Activated naive CD8-positive, alpha-beta T cell treated with anti-CD3 and anti-CD28 coated beads, Interleukin-2, amount 50 U/mL, for 24 hours (primary cell): ENCODE results near the gene CELF2.
A peak's percentile ranks its signal among the peaks of the same experiment; 100 is the strongest.

Experiments
- ATAC-seq: fragments of 150-1000 bp; cut with Tn5 transposase; one replicate; pipeline ENCODE4 v1.10.0; 2021
- DNase-seq: peaks from one replicate; pipeline ENCODE4 v3.0.0; 2021
- H3K27ac Mint-ChIP-seq: one replicate; pipeline ENCODE4 v1.8.0; 2021; ENCODE audit warnings: mild to moderate bottlenecking, mixed read lengths
- H3K27me3 Mint-ChIP-seq: one replicate; pipeline ENCODE4 v1.8.0; 2021; ENCODE audit warnings: mixed read lengths
- H3K36me3 Mint-ChIP-seq: one replicate; pipeline ENCODE4 v1.8.0; 2021; ENCODE audit warnings: low read depth, mixed read lengths
- H3K4me1 Mint-ChIP-seq: one replicate; pipeline ENCODE4 v1.8.0; 2021; ENCODE audit warnings: mixed read lengths
- H3K4me3 Mint-ChIP-seq: one replicate; pipeline ENCODE4 v1.8.0; 2021; ENCODE audit warnings: mild to moderate bottlenecking, moderate library complexity, mixed read lengths
- H3K9me3 Mint-ChIP-seq: one replicate; pipeline ENCODE4 v1.8.0; 2021; ENCODE audit warnings: mixed read lengths

CELF2 gene

DNA sequence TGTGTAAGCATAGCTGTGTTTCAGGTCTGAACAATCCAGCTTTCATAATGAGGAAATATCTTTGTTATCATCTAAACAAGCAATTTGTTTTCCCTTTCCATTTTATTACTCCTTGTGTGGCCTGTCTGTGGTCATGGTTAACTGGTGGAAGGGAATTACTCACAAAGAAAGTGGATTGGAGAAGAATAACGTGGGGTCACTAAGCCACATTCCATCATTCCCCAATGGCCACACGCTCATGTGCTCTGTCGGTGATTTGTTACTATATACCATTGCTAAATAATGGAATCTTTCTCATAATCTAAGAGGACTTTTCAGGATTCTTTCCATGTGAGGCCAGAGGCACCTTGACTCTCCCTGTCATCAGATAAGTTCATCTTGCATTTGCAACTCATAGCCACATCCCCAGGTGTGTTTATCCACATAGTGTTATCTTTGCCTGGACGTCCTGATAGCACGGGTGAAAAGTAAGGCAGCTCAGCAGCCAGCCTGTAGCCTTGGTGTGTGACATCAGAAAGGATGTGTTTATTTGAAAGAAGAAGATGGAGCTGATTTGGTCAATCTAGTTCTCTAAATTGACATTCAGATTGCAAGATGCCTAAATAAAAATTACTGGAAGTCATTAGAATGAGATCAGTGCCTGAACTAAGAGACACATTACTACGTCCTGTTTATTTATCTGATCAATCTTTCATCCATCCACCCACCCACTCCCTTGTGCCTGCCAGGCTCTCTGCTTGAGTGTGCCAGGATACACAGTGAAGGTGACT is 128.9 kb downstream of the CELF2 start:
- DNase-seq (no peak), ATAC-seq (no peak)
- Mint-ChIP-seq H3K9me3 (no peaks in the 10 kb centered on the region), H3K27ac (peak overlapping the region; percentile 91), H3K4me1 (peaks cover 95% of the 10 kb centered on the region), H3K36me3 (no peaks in the 10 kb centered on the region), H3K4me3 (peak overlapping the region; percentile 80), H3K27me3 (no peaks in the 10 kb centered on the region)

DNA sequence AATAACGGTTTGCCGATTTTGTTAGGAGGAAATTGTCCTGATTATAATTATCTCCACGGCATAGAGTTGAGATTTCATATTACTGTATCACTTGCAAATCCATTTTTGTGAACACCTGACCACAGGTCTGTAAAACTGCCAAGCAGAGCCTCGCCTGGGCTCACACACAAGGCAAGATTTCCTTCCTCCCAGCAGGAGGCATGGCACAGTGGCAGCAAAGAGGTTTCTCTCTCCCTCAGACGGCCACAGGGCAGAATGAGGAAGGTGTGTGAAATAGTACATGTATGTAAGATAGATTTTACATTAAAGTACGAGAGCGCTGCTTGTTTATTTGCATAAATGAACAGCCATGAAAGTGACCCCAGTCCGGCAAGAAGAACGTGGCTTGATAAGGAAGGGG is 130.1 kb downstream of the CELF2 start:
- no peaks in the 10 kb centered on the region for H3K27me3 Mint-ChIP-seq
- H3K4me3 Mint-ChIP-seq, result peak overlapping the region; percentile 80
- peaks cover 96% of the 10 kb centered on the region for H3K4me1 Mint-ChIP-seq
- H3K36me3 Mint-ChIP-seq, result no peaks in the 10 kb centered on the region
- peak overlapping the region; percentile 91 for H3K27ac Mint-ChIP-seq
- H3K9me3 Mint-ChIP-seq, result no peaks in the 10 kb centered on the region
- ATAC-seq, result peak; percentile 39
- no peak for DNase-seq

GRCh38 chr10:11148142-11149028 is 130.7 kb downstream of the CELF2 start:
- ATAC-seq (no peak), DNase-seq (no peak)
- H3K27ac Mint-ChIP-seq, result peak overlapping the region; percentile 91

DNA sequence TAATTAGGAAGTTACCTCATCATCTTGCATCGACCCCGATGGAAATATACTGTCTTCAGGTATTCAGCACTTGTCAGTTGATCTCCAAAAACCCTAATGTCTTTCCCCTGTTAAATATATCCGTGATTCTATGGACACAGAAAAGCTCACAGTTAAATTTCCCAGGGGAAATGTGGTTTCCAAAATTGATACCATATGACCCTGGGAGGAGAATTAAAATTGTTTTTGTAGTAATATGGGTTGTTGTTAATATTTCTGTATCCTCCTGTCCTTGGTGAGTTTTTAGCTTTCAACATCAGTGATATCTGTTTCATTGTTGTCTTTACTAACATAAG is 132.1 kb downstream of the CELF2 start:
- Mint-ChIP-seq H3K36me3 (no peaks in the 10 kb centered on the region), H3K9me3 (no peaks in the 10 kb centered on the region), H3K27me3 (no peaks in the 10 kb centered on the region), H3K4me1 (peaks cover 97% of the 10 kb centered on the region), H3K4me3 (peak overlapping the region; percentile 80), H3K27ac (peak overlapping the region; percentile 91)
- ATAC-seq (no peak), DNase-seq (no peak)

More at GRCh38 chr10:11148142-11149028, 130.7 kb downstream of the CELF2 start:
- peak overlapping the region; percentile 80 for H3K4me3 Mint-ChIP-seq
- no peaks in the 10 kb centered on the region for H3K9me3 Mint-ChIP-seq
- H3K4me1 Mint-ChIP-seq, result peaks cover 95% of the 10 kb centered on the region
- no peaks in the 10 kb centered on the region for H3K36me3 Mint-ChIP-seq
- H3K27me3 Mint-ChIP-seq, result no peaks in the 10 kb centered on the region

GRCh38 chr10:11150231-11150731 is 132.6 kb downstream of the CELF2 start:
- H3K9me3 Mint-ChIP-seq, result no peaks in the 10 kb centered on the region
- peak overlapping the region; percentile 91 for H3K27ac Mint-ChIP-seq
- peak overlapping the region; percentile 80 for H3K4me3 Mint-ChIP-seq
- H3K27me3 Mint-ChIP-seq, result no peaks in the 10 kb centered on the region
- ATAC-seq (no peak), DNase-seq (no peak)
- H3K36me3 Mint-ChIP-seq, result no peaks in the 10 kb centered on the region
- peaks cover 97% of the 10 kb centered on the region for H3K4me1 Mint-ChIP-seq

- DNase-seq (no peak), ATAC-seq (no peak)
- Mint-ChIP-seq H3K27me3 (no peaks in the 10 kb centered on the region), H3K4me3 (peak overlapping the region; percentile 80), H3K36me3 (no peaks in the 10 kb centered on the region), H3K27ac (peak overlapping the region; percentile 91), H3K4me1 (peaks cover 96% of the 10 kb centered on the region), H3K9me3 (no peaks in the 10 kb centered on the region)
Observed at GRCh38 chr10:11150879-11151415, 133.3 kb downstream of the CELF2 start.

DNA sequence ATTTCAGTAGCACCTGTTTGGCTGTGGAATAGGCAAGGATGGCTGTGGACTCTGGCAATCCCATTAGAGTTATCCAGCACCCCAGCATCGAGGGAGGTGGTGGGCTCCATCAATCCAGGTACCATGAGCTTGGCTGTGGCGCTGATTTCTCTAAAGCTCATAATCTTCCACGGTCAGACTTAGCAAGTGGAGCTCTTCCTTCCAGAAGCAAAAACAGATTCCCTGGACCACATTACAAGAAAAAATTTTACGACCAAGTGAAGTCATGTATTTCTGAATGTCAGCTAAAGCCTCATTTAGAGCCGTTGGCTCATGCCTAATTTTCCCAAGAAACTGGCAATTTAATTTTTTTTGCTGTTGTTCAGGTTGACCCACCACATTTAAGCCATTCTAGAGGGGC is 135.1 kb downstream of the CELF2 start:
- peaks cover 96% of the 10 kb centered on the region for H3K4me1 Mint-ChIP-seq
- DNase-seq (no peak), ATAC-seq (no peak)
- H3K4me3 Mint-ChIP-seq, result no peak overlapping the region
- no peak overlapping the region for H3K27ac Mint-ChIP-seq
- no peaks in the 10 kb centered on the region for H3K36me3 Mint-ChIP-seq
- no peaks in the 10 kb centered on the region for H3K27me3 Mint-ChIP-seq
- no peaks in the 10 kb centered on the region for H3K9me3 Mint-ChIP-seq

GRCh38 chr10:11153245-11153644 is 135.6 kb downstream of the CELF2 start:
- Mint-ChIP-seq H3K27me3 (no peaks in the 10 kb centered on the region), H3K4me3 (no peak overlapping the region), H3K36me3 (no peaks in the 10 kb centered on the region)

DNA sequence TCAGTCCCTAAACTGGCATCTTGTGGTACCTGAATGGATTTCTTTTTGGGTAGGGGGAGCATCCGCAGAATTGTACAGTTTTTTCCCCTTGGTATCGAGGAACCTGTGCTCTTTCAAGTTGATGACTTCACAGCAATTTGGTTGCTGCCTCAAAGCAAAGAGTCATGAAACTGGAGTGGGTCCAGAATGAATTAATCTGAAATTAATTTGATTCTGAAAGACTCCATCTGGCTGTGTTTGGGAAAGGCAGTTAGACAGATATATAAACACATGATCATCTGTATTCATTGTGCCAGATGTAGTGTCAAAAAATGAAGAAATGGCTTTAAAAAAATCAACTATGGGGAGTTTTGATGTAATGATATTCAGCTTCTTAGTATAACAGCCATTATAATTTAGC is 136.1 kb downstream of the CELF2 start:
- Mint-ChIP-seq H3K9me3 (no peaks in the 10 kb centered on the region), H3K4me1 (peaks cover 93% of the 10 kb centered on the region), H3K4me3 (no peak overlapping the region), H3K27ac (no peak overlapping the region), H3K27me3 (no peaks in the 10 kb centered on the region), H3K36me3 (no peaks in the 10 kb centered on the region)
- DNase-seq (no peak), ATAC-seq (no peak)

More at GRCh38 chr10:11153245-11153644, 135.6 kb downstream of the CELF2 start:
- H3K27ac Mint-ChIP-seq, result no peak overlapping the region
- H3K9me3 Mint-ChIP-seq, result no peaks in the 10 kb centered on the region
- ATAC-seq (no peak), DNase-seq (no peak)
- peaks cover 96% of the 10 kb centered on the region for H3K4me1 Mint-ChIP-seq

DNA sequence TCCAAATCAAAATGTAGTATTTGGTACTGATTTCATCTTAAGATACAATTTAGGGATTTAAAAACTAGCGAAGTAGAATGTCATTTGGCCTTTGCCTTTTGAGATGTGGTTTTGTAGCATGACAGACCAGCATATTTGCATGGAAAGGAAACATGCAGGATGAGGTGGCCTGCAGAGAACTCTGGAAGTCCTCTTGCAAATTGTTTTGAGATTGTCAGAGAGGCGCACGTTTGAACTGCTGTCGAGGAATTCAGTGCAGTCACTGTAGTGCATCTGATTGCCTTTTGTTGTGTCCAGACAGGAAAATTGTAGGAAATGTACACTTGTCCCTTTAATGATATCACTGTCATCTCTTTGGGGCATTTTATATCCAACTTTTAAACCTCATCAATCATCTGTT is 136.7 kb downstream of the CELF2 start:
- peak overlapping the region; percentile 3 for H3K27ac Mint-ChIP-seq
- ATAC-seq, result peak; percentile 35

GRCh38 chr10:11154849-11155498 is 137.3 kb downstream of the CELF2 start:
- DNase-seq (no peak), ATAC-seq (no peak)
- H3K27me3 Mint-ChIP-seq, result no peaks in the 10 kb centered on the region
- H3K4me3 Mint-ChIP-seq, result no peak overlapping the region
- peak overlapping the region; percentile 3 for H3K27ac Mint-ChIP-seq
- H3K4me1 Mint-ChIP-seq, result peaks cover 89% of the 10 kb centered on the region
- no peaks in the 10 kb centered on the region for H3K36me3 Mint-ChIP-seq
- H3K9me3 Mint-ChIP-seq, result no peaks in the 10 kb centered on the region

More for the DNA sequence above, 136.7 kb downstream of the CELF2 start:
- Mint-ChIP-seq H3K36me3 (no peaks in the 10 kb centered on the region), H3K9me3 (no peaks in the 10 kb centered on the region), H3K4me1 (peaks cover 89% of the 10 kb centered on the region), H3K4me3 (no peak overlapping the region), H3K27me3 (no peaks in the 10 kb centered on the region)
- no peak for DNase-seq

DNA sequence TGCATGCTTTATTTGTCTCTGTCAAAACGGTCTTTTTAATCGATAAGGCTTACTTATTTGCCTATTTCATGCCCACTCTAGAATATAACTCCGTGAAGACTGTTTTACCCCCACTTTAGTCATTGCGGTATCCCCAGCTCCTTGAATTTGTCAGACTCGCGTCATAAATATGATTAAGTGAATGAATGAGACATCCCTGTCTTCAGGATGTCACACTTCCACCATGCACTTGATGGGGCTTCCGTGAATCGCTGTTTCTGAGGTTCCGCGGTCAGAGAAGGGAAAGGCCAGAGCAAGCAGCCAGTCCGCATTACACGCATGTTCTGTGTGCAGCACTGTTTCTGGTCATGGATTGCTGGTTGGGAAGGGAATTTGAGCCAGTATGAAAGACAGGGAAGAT is 138.8 kb downstream of the CELF2 start:
- Mint-ChIP-seq H3K27me3 (no peaks in the 10 kb centered on the region), H3K27ac (peak overlapping the region; percentile 11), H3K4me1 (peaks cover 86% of the 10 kb centered on the region), H3K36me3 (no peaks in the 10 kb centered on the region), H3K9me3 (no peaks in the 10 kb centered on the region), H3K4me3 (no peak overlapping the region)
- no peak for DNase-seq
- peak; percentile 26 for ATAC-seq

DNA sequence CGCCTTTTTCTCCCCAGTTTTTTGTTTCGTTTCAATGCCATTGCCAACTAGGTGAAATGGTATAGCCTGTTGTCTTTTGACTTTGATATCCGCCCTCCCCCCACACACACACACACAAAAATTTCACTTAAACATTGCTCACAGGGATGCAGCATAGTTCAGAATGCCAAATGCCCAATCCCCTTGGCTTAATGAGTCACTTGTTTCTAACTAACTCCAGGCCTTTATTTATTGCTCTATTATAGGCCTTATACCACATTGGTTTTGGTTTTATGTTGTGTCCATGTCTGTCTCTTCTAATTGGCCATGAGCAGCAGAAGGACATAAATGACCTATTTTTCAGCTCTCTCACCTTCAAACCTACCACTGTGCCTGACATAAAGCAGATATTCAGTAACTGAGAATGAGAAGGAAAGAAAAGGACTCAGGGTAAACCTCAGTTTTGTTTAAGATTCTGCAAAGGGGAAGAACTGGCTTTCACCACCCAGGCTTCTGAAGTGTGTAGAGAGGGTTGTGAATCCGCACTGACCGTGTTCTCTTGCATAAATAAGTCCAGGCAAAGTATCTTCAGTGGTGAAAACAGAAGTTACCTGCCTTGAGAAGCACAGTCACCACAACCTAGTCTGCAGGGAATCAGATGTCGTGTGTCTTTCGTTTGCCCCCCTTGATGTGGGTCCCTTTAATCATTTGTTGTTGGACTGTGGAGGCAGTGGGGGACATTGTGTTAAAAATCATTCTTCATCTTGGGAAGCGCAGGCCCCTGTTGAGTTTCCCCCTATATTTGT is 139.8 kb downstream of the CELF2 start:
- peak; percentile 47 for ATAC-seq
- no peak overlapping the region for H3K4me3 Mint-ChIP-seq

DNA sequence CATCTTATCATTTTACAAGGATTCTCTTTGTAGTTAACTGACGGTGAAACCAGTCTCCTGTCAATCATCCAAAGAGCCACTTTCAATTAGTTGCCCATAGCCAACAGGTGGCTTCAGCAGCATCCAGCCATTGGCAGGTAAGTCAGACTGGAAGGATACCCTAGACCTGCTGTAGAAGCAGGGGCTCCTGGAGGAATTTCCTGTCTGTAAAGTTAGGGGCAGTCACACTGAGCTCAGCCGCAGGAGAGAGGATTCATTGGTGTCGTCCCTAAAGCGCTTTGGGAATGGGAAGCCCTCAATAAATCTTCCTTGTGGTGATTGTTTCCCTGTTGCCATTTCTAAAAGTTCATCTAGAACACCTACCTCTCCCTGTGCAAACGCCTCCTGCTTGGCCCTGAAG is 140.4 kb downstream of the CELF2 start:
- Mint-ChIP-seq H3K27me3 (no peaks in the 10 kb centered on the region), H3K4me1 (peaks cover 89% of the 10 kb centered on the region), H3K27ac (no peak overlapping the region), H3K9me3 (no peaks in the 10 kb centered on the region), H3K4me3 (no peak overlapping the region), H3K36me3 (no peaks in the 10 kb centered on the region)
- no peak for ATAC-seq
- no peak for DNase-seq

More for the DNA sequence above, 139.8 kb downstream of the CELF2 start:
- no peak for DNase-seq
- Mint-ChIP-seq H3K9me3 (no peaks in the 10 kb centered on the region), H3K27me3 (no peaks in the 10 kb centered on the region), H3K27ac (peak overlapping the region; percentile 8), H3K36me3 (no peaks in the 10 kb centered on the region), H3K4me1 (peaks cover 88% of the 10 kb centered on the region)
